Mammary epithelial cell (primary cell): ENCODE data around the gene STT3B.

Source experiments
- CTCF ChIP-seq, 2 donors: IDR thresholded peaks in 1 of 2; conservative IDR thresholded peaks in 1 of 2; 2 replicates each; pipeline ENCODE4 v1.5.1; 2011 to 2012; ENCODE audit warnings: inconsistent platforms in 2 of 2, low read length in 2 of 2, mild to moderate bottlenecking in 2 of 2, control low read depth in 1 of 2, low read depth in 1 of 2; ENCODE audit not compliant: insufficient read depth in 1 of 2; ENCODE audit errors: extremely low read depth in 1 of 2
- EZH2 ChIP-seq: IDR thresholded peaks from 2 replicates; pipeline ENCODE4 v1.6.1; 2012; ENCODE audit warnings: low read length, inconsistent platforms, borderline replicate concordance

GRCh38 chr3:31503456-31503855, 29.3 kb upstream of the STT3B start:
- TF ChIP-seq CTCF (conservative IDR thresholded peaks at IDR 0.05 in 1 of 2, IDR thresholded peaks at IDR 0.05 in 1 of 2; ENCODE audit: extremely low read depth in 1 of 2, insufficient read depth in 1 of 2, low read depth in 1 of 2, low read length in 2 of 2) (no peak), EZH2 (no peak)
